Panc1 (cell line): ENCODE data around the gene CNN2. TPM values are rescaled to one million over a fixed set of nuclear protein-coding genes. Genes with fewer than 3 reads are reported as not detected.

Experiments used
- ATAC-seq: fragments of 200-7000 bp; cut with Tn5 transposase; 2 replicates; pipeline ENCODE4 v1.9.1; 2020; ENCODE audit warnings: mild to moderate bottlenecking, moderate library complexity
- BruUV-seq: library from RNA; stranded (reverse); fragments of 400-500 nt; replicated peaks from 2 replicates; lab custom pipeline; 2021; lab: Mats Ljungman, UMichigan
- CTCF ChIA-PET: fragments of 300-600 bp; sonication (Branson Sonifier 250); formaldehyde crosslinking; loops from one replicate; lab custom pipeline; 2022; ENCODE audit warnings: antibody characterized with exemption; lab: Charles Lee
- POLR2A ChIA-PET: fragments of 300-600 bp; sonication (Branson Sonifier 250); formaldehyde crosslinking; loops from one replicate; lab custom pipeline; 2022; ENCODE audit warnings: antibody characterized with exemption; lab: Charles Lee
- DNase-seq: peaks from one replicate; pipeline ENCODE4 v3.0.0-alpha.2; 2010; ENCODE audit warnings: low read depth, low spot score
- H3K27ac ChIP-seq: 2 replicates; pipeline ENCODE4 v1.5.1; 2011; ENCODE audit warnings: mild to moderate bottlenecking, low read length, inconsistent platforms
- H3K27me3 ChIP-seq: fragments of 200-500 bp; sonication (Bioruptor generic); 2 replicates; pipeline ENCODE4 v1.6.0; 2014; ENCODE audit warnings: low read length, inconsistent platforms; ENCODE audit not compliant: control insufficient read depth, insufficient read depth
- H3K36me3 ChIP-seq: fragments of 200-500 bp; sonication (Bioruptor generic); 2 replicates; pipeline ENCODE4 v1.5.1; 2014; ENCODE audit warnings: inconsistent platforms, mild to moderate bottlenecking, low read length, moderate library complexity; ENCODE audit not compliant: control insufficient read depth, insufficient read depth
- H3K4me1 ChIP-seq: 2 replicates; pipeline ENCODE4 v1.5.1; 2011; ENCODE audit warnings: inconsistent platforms, mild to moderate bottlenecking, low read length, moderate library complexity; ENCODE audit not compliant: control insufficient read depth, insufficient read depth
- H3K4me3 ChIP-seq, 2 experiments: 2 replicates each; pipeline ENCODE4 v1.5.1; 2011 to 2012; ENCODE audit warnings: low read depth in 2 of 2, low read length in 2 of 2, mild to moderate bottlenecking in 2 of 2, inconsistent platforms in 1 of 2, moderate library complexity in 1 of 2
- H3K9me3 ChIP-seq: fragments of 200-500 bp; sonication (Bioruptor generic); 2 replicates; pipeline ENCODE4 v1.5.1; 2014; ENCODE audit warnings: low read depth, mild to moderate bottlenecking, inconsistent platforms, low read length, moderate library complexity; ENCODE audit not compliant: control insufficient read depth, insufficient read depth
- POLR2AphosphoS5 ChIP-seq: IDR thresholded peaks from 2 replicates; pipeline ENCODE4 v1.6.1; 2012; ENCODE audit warnings: mild to moderate bottlenecking, low read depth, low read length, moderate library complexity
- REST ChIP-seq, 2 experiments: IDR thresholded peaks; 2 replicates each; pipeline ENCODE4 v1.6.1; 2011 to 2012; ENCODE audit warnings: low read depth in 2 of 2, control low read depth in 1 of 2, low read length in 1 of 2, mild to moderate bottlenecking in 1 of 2, moderate library complexity in 1 of 2; ENCODE audit not compliant: insufficient read depth in 1 of 2
- SIN3A ChIP-seq: IDR thresholded peaks from 2 replicates; pipeline ENCODE4 v1.6.1; 2012; ENCODE audit warnings: low read depth, mild to moderate bottlenecking, low read length, moderate library complexity, borderline replicate concordance; ENCODE audit not compliant: insufficient read depth
- TCF7L2 ChIP-seq: IDR thresholded peaks from 2 replicates; pipeline ENCODE4 v1.6.1; 2011; ENCODE audit warnings: mild to moderate bottlenecking, low read depth, low read length, inconsistent platforms
- in situ Hi-C: cut with HindIII; loops from 2 replicates; pipeline ENCODE4 v1.10.0; 2016; ENCODE audit warnings: low sequenced_read_pairs, low pct_unique_long_range_greater_than_20kb
- intact Hi-C: fragments of 100-400 bp; cut with micrococcal nuclease; formaldehyde crosslinking; loops from one replicate; pipeline ENCODE4 v1.10.0; 2022; ENCODE audit not compliant: unreplicated experiment
- total RNA-seq: library from RNA; stranded (reverse); gene quantifications from one replicate; pipeline ENCODE4 v1.2.1, GENCODE V29; 2021; ENCODE audit not compliant: unreplicated experiment
- TF ChIP-seq, protein P1 (sequence below): fragments of 450-650 bp; IDR thresholded peaks from 2 replicates; pipeline ENCODE4 v1.5.1; 2017; ENCODE audit warnings: mild to moderate bottlenecking

Gene CNN2
- total RNA-seq, 1 experiment from 2014 or later, result 203 TPM

- DNase-seq (no peak), ATAC-seq (no peak)
- BruUV-seq, result no TSS peak
- H3K27me3 ChIP-seq, result no peaks in the 10 kb centered on the region
- ChIA-PET CTCF (interaction anchor here (0.7 kb wide), 1 partner anchor 189 kb away, joined by 4 read pairs; no protein-coding TSS in a partner anchor), POLR2A (no interaction called here)
- intact Hi-C loops, result no loop called here
- no peaks in the 10 kb centered on the region for H3K4me1 ChIP-seq
- H3K4me3 ChIP-seq, result no peak overlapping the region
- in situ Hi-C loops, result no loop called here
- H3K27ac ChIP-seq, result no peak overlapping the region
- H3K36me3 ChIP-seq, result no peaks in the 10 kb centered on the region
- H3K9me3 ChIP-seq, result no peaks in the 10 kb centered on the region
- no peak for TF ChIP-seq SIN3A
- TF ChIP-seq TCF7L2, result no peak
- no peak for TF ChIP-seq POLR2AphosphoS5
- TF ChIP-seq, protein P1, sequence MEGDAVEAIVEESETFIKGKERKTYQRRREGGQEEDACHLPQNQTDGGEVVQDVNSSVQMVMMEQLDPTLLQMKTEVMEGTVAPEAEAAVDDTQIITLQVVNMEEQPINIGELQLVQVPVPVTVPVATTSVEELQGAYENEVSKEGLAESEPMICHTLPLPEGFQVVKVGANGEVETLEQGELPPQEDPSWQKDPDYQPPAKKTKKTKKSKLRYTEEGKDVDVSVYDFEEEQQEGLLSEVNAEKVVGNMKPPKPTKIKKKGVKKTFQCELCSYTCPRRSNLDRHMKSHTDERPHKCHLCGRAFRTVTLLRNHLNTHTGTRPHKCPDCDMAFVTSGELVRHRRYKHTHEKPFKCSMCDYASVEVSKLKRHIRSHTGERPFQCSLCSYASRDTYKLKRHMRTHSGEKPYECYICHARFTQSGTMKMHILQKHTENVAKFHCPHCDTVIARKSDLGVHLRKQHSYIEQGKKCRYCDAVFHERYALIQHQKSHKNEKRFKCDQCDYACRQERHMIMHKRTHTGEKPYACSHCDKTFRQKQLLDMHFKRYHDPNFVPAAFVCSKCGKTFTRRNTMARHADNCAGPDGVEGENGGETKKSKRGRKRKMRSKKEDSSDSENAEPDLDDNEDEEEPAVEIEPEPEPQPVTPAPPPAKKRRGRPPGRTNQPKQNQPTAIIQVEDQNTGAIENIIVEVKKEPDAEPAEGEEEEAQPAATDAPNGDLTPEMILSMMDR, result no peak
- TF ChIP-seq REST (IDR thresholded peaks at IDR 0.05; ENCODE audit: insufficient read depth in 1 of 2, low read depth in 2 of 2, low read length in 1 of 2), result no peak
Measured at GRCh38 chr19:1055028-1055425, 28.6 kb downstream of the CNN2 start.

DNA sequence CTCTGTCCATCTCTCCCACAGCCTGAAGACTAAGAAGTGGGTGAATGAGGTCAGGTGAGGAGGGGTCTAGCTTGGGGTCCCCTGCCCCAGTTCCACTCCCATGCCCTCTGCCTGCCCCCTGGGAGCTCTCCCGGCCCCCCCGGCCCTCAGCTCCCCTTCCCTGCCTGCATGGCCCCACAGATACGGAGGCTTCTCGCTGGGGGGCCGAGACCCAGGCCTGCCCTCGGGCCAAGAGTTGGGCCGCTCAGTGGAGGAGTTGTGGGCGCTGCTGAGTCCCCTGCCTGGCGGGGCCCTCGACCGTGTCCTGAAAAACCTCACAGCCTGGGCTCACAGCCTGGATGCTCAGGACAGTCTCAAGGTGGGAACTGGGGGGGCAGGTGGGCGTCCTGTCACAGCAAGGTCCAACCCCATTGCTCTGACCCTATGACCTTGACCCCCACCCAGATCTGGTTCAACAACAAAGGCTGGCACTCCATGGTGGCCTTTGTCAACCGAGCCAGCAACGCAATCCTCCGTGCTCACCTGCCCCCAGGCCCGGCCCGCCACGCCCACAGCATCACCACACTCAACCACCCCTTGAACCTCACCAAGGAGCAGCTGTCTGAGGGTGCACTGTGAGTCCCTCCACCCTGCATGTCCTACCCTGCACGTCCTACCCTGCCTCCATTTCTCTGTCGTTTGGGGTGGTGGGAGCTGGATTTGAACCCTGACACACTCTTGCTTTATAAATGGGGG lies 29.6 kb downstream of the CNN2 start:
- CTCF ChIA-PET, result interaction anchor here (0.5 kb wide), 1 partner anchor 57 kb away, joined by 5 read pairs; no protein-coding TSS in a partner anchor
- no peaks in the 10 kb centered on the region for H3K27me3 ChIP-seq
- POLR2A ChIA-PET, result interaction anchor here (0.6 kb wide), 1 partner anchor 26 kb away, joined by 3 read pairs; no protein-coding TSS in a partner anchor
- H3K27ac ChIP-seq, result no peak overlapping the region
- intact Hi-C loops, result no loop called here
- H3K4me3 ChIP-seq, result no peak overlapping the region
- in situ Hi-C loops, result no loop called here
- H3K9me3 ChIP-seq, result no peaks in the 10 kb centered on the region
- H3K4me1 ChIP-seq, result no peaks in the 10 kb centered on the region
- no peak for DNase-seq
- ATAC-seq, result no peak
- no peaks in the 10 kb centered on the region for H3K36me3 ChIP-seq
- BruUV-seq, result no TSS peak
- TF ChIP-seq POLR2AphosphoS5 (no peak), SIN3A (no peak), TCF7L2 (no peak), REST (IDR thresholded peaks at IDR 0.05; ENCODE audit: insufficient read depth in 1 of 2, low read depth in 2 of 2, low read length in 1 of 2) (no peak)
- TF ChIP-seq, protein P1, result no peak
